K562 (cell line): Measurements from ENCODE around the gene HAGHL. TPM values are rescaled to one million over a fixed set of nuclear protein-coding genes. Genes with fewer than 3 reads are reported as not detected.
A peak's percentile ranks its signal among the peaks of the same experiment; 100 is the strongest.

ENCODE experiments used
- EWSR1 ChIP-seq: fragments of 450-650 bp; IDR thresholded peaks from 2 replicates; pipeline ENCODE4 v1.6.1; 2018; ENCODE audit warnings: borderline replicate concordance, mild to moderate bottlenecking, low read depth, moderate library complexity; ENCODE audit not compliant: partially characterized antibody
- HMGN3 ChIP-seq: IDR thresholded peaks from 2 replicates; pipeline ENCODE4 v1.6.1; 2011; ENCODE audit warnings: borderline replicate concordance, low read depth, mild to moderate bottlenecking, mixed read lengths, low read length; ENCODE audit not compliant: insufficient read length; ENCODE audit errors: extremely low read depth
- SNRNP70 ChIP-seq: fragments of 200-400 bp; formaldehyde crosslinking; optimal IDR thresholded peaks from 2 replicates; pipeline ENCODE3; 2017; ENCODE audit warnings: low read depth, low read length
- TEAD4 ChIP-seq, 2 experiments: sonication (generic) in 1 of 2; formaldehyde crosslinking in 1 of 2; IDR thresholded peaks; 2 replicates each; pipeline versions ENCODE4 v1.6.1 to v1.8.0; 2012 to 2022; ENCODE audit warnings: borderline replicate concordance in 1 of 2, inconsistent platforms in 1 of 2, low read length in 1 of 2, mild to moderate bottlenecking in 1 of 2, missing genetic modification reagents in 1 of 2
- TGIF2 ChIP-seq: sonication (generic); formaldehyde crosslinking; IDR thresholded peaks from 2 replicates; pipeline ENCODE4 v1.8.1; 2022; ENCODE audit warnings: mild to moderate bottlenecking, missing genetic modification reagents, moderate library complexity
- ZBTB17 ChIP-seq: fragments of 450-650 bp; formaldehyde crosslinking; IDR thresholded peaks from 2 replicates; pipeline ENCODE4 v1.4.0; 2020; ENCODE audit warnings: mild to moderate bottlenecking
- ZFX ChIP-seq: sonication (generic); formaldehyde crosslinking; IDR thresholded peaks from 2 replicates; pipeline ENCODE4 v1.8.0; 2022; ENCODE audit warnings: mild to moderate bottlenecking, missing genetic modification reagents, moderate library complexity
- polyA plus RNA-seq, 8 experiments: library from polyadenylated mRNA; depleted of rRNA in 4 of 8; stranded (reverse) in 5 of 8; unstranded in 3 of 8; fragments of >200 nt; fragmentation: Nextera tagmentation in 2 of 8; fragmentation: Illumina TruSeq in 1 of 8; extraction: Ambion mirVana in 2 of 8; extraction: Trizol in 1 of 8; gene quantifications; 2 replicates each; pipeline versions ENCODE4 v1.2.1 to v1.2.3, GENCODE V29; 2011 to 2014; ENCODE audit warnings: inconsistent platforms in 1 of 8, missing spikeins in 1 of 8
- total RNA-seq, 7 experiments: library from RNA; depleted of rRNA in 6 of 7; stranded (reverse); fragments of >200 nt in 6 of 7; fragmentation: Illumina TruSeq in 2 of 7; extraction: Trizol in 2 of 7; gene quantifications; 2 replicates each; pipeline versions ENCODE4 v1.2.1 to v1.2.3, GENCODE V29; 2011 to 2021; ENCODE audit warnings: low replicate concordance in 1 of 7
- TF ChIP-seq, protein P1 (sequence below), 2 experiments: fragments of 450-650 bp in 1 of 2; sonication (generic) in 1 of 2; formaldehyde crosslinking in 1 of 2; IDR thresholded peaks; 2 replicates each; pipeline versions ENCODE4 v1.7.1 to v1.9.0; 2016 to 2022; ENCODE audit warnings: inconsistent platforms in 1 of 2, mild to moderate bottlenecking in 1 of 2, missing genetic modification reagents in 1 of 2
- TF ChIP-seq, protein P2 (sequence below): sonication (generic); formaldehyde crosslinking; IDR thresholded peaks from 2 replicates; pipeline ENCODE4 v1.4.0; 2020; ENCODE audit warnings: mild to moderate bottlenecking, missing genetic modification reagents
- TF ChIP-seq, protein P3 (sequence below): sonication (generic); formaldehyde crosslinking; IDR thresholded peaks from 2 replicates; pipeline ENCODE4 v1.8.0; 2022; ENCODE audit warnings: mild to moderate bottlenecking, missing genetic modification reagents

HAGHL gene
- total and polyA plus RNA-seq, 9 of the 15 experiments (the other 6 are each of a cell fraction or from before 2014, with no cell fraction given), result 0.31 to 83.4 (median 20.7) TPM

DNA sequence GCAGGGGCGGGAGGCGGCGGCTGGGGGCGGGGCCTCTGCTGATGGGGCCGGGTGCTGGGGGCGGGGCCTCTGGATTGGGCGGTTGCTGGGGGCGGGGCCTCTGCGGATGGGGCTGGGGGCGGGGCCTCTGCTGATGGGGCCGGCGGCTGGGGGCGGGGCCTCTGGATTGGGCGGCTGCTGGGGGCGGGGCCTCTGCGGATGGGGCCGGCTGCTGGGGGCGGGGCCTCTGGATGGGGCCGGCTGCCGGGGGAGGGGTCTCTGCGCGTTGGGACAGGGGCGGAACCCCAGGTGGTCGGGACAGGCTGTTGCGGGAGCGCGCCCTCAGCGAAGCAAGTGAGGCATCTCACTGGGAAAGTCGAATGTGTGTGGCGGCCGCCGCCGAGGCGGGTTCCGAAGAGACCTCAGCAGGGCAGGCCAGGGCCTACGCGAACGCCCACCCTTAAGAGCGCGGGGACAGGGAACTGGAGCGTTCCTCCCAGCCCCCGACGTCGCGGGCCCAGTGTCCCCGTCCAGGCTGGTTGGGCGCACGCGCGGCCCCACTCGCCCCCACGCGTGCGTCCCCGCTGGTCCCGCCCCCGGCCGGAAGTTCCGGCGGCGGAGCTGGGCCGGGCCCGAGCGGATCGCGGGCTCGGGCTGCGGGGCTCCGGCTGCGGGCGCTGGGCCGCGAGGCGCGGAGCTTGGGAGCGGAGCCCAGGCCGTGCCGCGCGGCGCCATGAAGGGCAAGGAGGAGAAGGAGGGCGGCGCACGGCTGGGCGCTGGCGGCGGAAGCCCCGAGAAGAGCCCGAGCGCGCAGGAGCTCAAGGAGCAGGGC, 46.9 kb upstream of the HAGHL start, which contains the start of gene STUB1 (continued):
- TF ChIP-seq, protein P1, sequence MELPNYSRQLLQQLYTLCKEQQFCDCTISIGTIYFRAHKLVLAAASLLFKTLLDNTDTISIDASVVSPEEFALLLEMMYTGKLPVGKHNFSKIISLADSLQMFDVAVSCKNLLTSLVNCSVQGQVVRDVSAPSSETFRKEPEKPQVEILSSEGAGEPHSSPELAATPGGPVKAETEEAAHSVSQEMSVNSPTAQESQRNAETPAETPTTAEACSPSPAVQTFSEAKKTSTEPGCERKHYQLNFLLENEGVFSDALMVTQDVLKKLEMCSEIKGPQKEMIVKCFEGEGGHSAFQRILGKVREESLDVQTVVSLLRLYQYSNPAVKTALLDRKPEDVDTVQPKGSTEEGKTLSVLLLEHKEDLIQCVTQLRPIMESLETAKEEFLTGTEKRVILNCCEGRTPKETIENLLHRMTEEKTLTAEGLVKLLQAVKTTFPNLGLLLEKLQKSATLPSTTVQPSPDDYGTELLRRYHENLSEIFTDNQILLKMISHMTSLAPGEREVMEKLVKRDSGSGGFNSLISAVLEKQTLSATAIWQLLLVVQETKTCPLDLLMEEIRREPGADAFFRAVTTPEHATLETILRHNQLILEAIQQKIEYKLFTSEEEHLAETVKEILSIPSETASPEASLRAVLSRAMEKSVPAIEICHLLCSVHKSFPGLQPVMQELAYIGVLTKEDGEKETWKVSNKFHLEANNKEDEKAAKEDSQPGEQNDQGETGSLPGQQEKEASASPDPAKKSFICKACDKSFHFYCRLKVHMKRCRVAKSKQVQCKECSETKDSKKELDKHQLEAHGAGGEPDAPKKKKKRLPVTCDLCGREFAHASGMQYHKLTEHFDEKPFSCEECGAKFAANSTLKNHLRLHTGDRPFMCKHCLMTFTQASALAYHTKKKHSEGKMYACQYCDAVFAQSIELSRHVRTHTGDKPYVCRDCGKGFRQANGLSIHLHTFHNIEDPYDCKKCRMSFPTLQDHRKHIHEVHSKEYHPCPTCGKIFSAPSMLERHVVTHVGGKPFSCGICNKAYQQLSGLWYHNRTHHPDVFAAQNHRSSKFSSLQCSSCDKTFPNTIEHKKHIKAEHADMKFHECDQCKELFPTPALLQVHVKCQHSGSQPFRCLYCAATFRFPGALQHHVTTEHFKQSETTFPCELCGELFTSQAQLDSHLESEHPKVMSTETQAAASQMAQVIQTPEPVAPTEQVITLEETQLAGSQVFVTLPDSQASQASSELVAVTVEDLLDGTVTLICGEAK (IDR thresholded peaks at IDR 0.05), result peak; percentile 83
- TF ChIP-seq, protein P1 (CRISPR knock-in tag; IDR thresholded peaks at IDR 0.05), result no peak
- TF ChIP-seq, protein P2, sequence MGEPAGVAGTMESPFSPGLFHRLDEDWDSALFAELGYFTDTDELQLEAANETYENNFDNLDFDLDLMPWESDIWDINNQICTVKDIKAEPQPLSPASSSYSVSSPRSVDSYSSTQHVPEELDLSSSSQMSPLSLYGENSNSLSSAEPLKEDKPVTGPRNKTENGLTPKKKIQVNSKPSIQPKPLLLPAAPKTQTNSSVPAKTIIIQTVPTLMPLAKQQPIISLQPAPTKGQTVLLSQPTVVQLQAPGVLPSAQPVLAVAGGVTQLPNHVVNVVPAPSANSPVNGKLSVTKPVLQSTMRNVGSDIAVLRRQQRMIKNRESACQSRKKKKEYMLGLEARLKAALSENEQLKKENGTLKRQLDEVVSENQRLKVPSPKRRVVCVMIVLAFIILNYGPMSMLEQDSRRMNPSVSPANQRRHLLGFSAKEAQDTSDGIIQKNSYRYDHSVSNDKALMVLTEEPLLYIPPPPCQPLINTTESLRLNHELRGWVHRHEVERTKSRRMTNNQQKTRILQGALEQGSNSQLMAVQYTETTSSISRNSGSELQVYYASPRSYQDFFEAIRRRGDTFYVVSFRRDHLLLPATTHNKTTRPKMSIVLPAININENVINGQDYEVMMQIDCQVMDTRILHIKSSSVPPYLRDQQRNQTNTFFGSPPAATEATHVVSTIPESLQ (CRISPR knock-in tag), result peak; percentile 45; the same call in 1 of the 2 replicates
- TF ChIP-seq TGIF2 (no peak), ZFX (peak; percentile 68), SNRNP70 (no peak), ZBTB17 (CRISPR knock-in tag) (no peak), EWSR1 (no peak), TEAD4 (IDR thresholded peaks at IDR 0.05; ENCODE audit: low read length) (no peak), TEAD4 (CRISPR knock-in tag; IDR thresholded peaks at IDR 0.05; ENCODE audit: borderline replicate concordance) (no peak), HMGN3 (peak; percentile 34)
- TF ChIP-seq, protein P3, sequence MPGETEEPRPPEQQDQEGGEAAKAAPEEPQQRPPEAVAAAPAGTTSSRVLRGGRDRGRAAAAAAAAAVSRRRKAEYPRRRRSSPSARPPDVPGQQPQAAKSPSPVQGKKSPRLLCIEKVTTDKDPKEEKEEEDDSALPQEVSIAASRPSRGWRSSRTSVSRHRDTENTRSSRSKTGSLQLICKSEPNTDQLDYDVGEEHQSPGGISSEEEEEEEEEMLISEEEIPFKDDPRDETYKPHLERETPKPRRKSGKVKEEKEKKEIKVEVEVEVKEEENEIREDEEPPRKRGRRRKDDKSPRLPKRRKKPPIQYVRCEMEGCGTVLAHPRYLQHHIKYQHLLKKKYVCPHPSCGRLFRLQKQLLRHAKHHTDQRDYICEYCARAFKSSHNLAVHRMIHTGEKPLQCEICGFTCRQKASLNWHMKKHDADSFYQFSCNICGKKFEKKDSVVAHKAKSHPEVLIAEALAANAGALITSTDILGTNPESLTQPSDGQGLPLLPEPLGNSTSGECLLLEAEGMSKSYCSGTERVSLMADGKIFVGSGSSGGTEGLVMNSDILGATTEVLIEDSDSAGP (CRISPR knock-in tag), result no peak
